Measurements from ENCODE around the gene PLEKHA1.

PLEKHA1 gene

GRCh38 chr10:122469848-122470247 lies 95.3 kb downstream of the PLEKHA1 start:
- Histone ChIP-seq H3K4me3 (replicated peaks; ENCODE audit: insufficient read depth, low read length) (no peak overlapping the region), H3K27ac (replicated peaks) (no peak overlapping the region)
- TF ChIP-seq CTCF (IDR thresholded peaks at IDR 0.05; ENCODE audit: insufficient read depth, low read length) (no peak), POLR2AphosphoS5 (IDR thresholded peaks at IDR 0.05; ENCODE audit: low read depth) (no peak), SPI1 (IDR thresholded peaks at IDR 0.05; ENCODE audit: borderline replicate concordance, low read depth) (no peak), GABPA (IDR thresholded peaks at IDR 0.05; ENCODE audit: low read depth) (no peak), REST (IDR thresholded peaks at IDR 0.05; ENCODE audit: insufficient replicate concordance, low read depth) (no peak)

GRCh38 chr10:122471531-122472177 lies 97.1 kb downstream of the PLEKHA1 start:
- no peak for TF ChIP-seq REST (IDR thresholded peaks at IDR 0.05; ENCODE audit: insufficient replicate concordance, low read depth)
- no peak for TF ChIP-seq CTCF (IDR thresholded peaks at IDR 0.05; ENCODE audit: insufficient read depth, low read length)
- TF ChIP-seq SPI1 (IDR thresholded peaks at IDR 0.05; ENCODE audit: borderline replicate concordance, low read depth) = no peak
- TF ChIP-seq POLR2AphosphoS5 (IDR thresholded peaks at IDR 0.05; ENCODE audit: low read depth) = no peak
- no peak for TF ChIP-seq GABPA (IDR thresholded peaks at IDR 0.05; ENCODE audit: low read depth)
- no peak for DNase-seq (ENCODE audit: low read depth in 1 of 2, low spot score in 1 of 2)
- no peak overlapping the region for H3K27ac ChIP-seq (replicated peaks)
- H3K27me3 ChIP-seq (ENCODE audit: insufficient read depth, poor library complexity, severe bottlenecking) = peaks cover 22% of the 10 kb centered on the region
- no peak overlapping the region for H3K4me3 ChIP-seq (replicated peaks; ENCODE audit: insufficient read depth, low read length)

More at GRCh38 chr10:122469848-122470247, 95.3 kb downstream of the PLEKHA1 start:
- H3K27me3 ChIP-seq (ENCODE audit: insufficient read depth, poor library complexity, severe bottlenecking) = peaks cover 24% of the 10 kb centered on the region
- no peak for DNase-seq (ENCODE audit: low read depth in 1 of 2, low spot score in 1 of 2)

- Histone ChIP-seq H3K4me3 (replicated peaks; ENCODE audit: insufficient read depth, low read length) (no peak overlapping the region), H3K27ac (replicated peaks) (no peak overlapping the region), H3K27me3 (ENCODE audit: insufficient read depth, poor library complexity, severe bottlenecking) (peaks cover 22% of the 10 kb centered on the region)
- no peak for TF ChIP-seq SPI1 (IDR thresholded peaks at IDR 0.05; ENCODE audit: borderline replicate concordance, low read depth)
- no peak for TF ChIP-seq POLR2AphosphoS5 (IDR thresholded peaks at IDR 0.05; ENCODE audit: low read depth)
- TF ChIP-seq CTCF (IDR thresholded peaks at IDR 0.05; ENCODE audit: insufficient read depth, low read length) = no peak
- TF ChIP-seq REST (IDR thresholded peaks at IDR 0.05; ENCODE audit: insufficient replicate concordance, low read depth) = no peak
- TF ChIP-seq GABPA (IDR thresholded peaks at IDR 0.05; ENCODE audit: low read depth) = no peak
- no peak for DNase-seq (ENCODE audit: low read depth in 1 of 2, low spot score in 1 of 2)
These were observed 98.6 kb downstream of the PLEKHA1 start for GRCh38 chr10:122473116-122473515.

Measured in HL-60 (cell line).